CD14-positive monocyte (primary cell): Measurements from ENCODE around the gene RPL28. TPM values are rescaled to one million over a fixed set of nuclear protein-coding genes. Genes with fewer than 3 reads are reported as not detected.

Source experiments
- DNase-seq, 3 donors: peaks; one replicate each; pipeline ENCODE4 v3.0.0-alpha.2; 2011 to 2022
- H2AFZ ChIP-seq: 2 replicates; pipeline ENCODE4 v1.6.0; 2012; ENCODE audit warnings: mild to moderate bottlenecking, low read depth, low read length, inconsistent platforms; ENCODE audit not compliant: insufficient read depth, poor library complexity, severe bottlenecking
- H3K27ac ChIP-seq, 2 donors: 1 replicate in 1 of 2; 2 replicates in 1 of 2; pipeline ENCODE4 v1.5.1; 2012 to 2013; ENCODE audit warnings: low read length in 2 of 2, control low read depth in 1 of 2, inconsistent platforms in 1 of 2, low read depth in 1 of 2, mild to moderate bottlenecking in 1 of 2
- H3K27me3 ChIP-seq, 2 donors: one replicate each; pipeline versions ENCODE4 v1.6.0 to v1.6.1; 2011 to 2013; ENCODE audit warnings: low read length in 2 of 2; ENCODE audit not compliant: control insufficient read depth in 2 of 2, insufficient read depth in 2 of 2
- H3K36me3 ChIP-seq, 2 donors: replicated peaks in 1 of 2; 1 replicate in 1 of 2; 2 replicates in 1 of 2; pipeline versions ENCODE4 v1.5.1 to v1.6.1; 2012 to 2013; ENCODE audit warnings: low read length in 2 of 2, control low read depth in 1 of 2, inconsistent platforms in 1 of 2, mild to moderate bottlenecking in 1 of 2; ENCODE audit not compliant: insufficient read depth in 2 of 2, control insufficient read depth in 1 of 2
- H3K4me1 ChIP-seq, 2 donors: 1 replicate in 1 of 2; 2 replicates in 1 of 2; pipeline versions ENCODE4 v1.5.1 to v1.6.1; 2012 to 2013; ENCODE audit warnings: low read length in 2 of 2, control low read depth in 1 of 2, inconsistent platforms in 1 of 2, mild to moderate bottlenecking in 1 of 2, moderate library complexity in 1 of 2; ENCODE audit not compliant: insufficient read depth in 2 of 2, control insufficient read depth in 1 of 2
- H3K4me2 ChIP-seq: replicated peaks from 2 replicates; pipeline ENCODE3; 2012; ENCODE audit warnings: low read length, moderate library complexity, mild to moderate bottlenecking; ENCODE audit not compliant: poor library complexity, severe bottlenecking; ENCODE audit errors: extremely low read depth
- H3K4me3 ChIP-seq, 3 experiments: fragments of 200-600 bp in 1 of 3; sonication (generic) in 1 of 3; replicated peaks in 1 of 3; 1 replicate in 2 of 3; 2 replicates in 1 of 3; pipeline ENCODE4 v1.5.1; 2011 to 2013; ENCODE audit warnings: low read length in 3 of 3, mild to moderate bottlenecking in 3 of 3, control low read depth in 2 of 3, low read depth in 2 of 3, inconsistent platforms in 1 of 3, moderate library complexity in 1 of 3
- H3K79me2 ChIP-seq: 2 replicates; pipeline ENCODE4 v1.6.0; 2012; ENCODE audit warnings: mild to moderate bottlenecking, control low read depth, inconsistent platforms, low read length, moderate library complexity; ENCODE audit not compliant: insufficient read depth
- H3K9ac ChIP-seq: 2 replicates; pipeline ENCODE4 v1.6.0; 2017; ENCODE audit warnings: low read length, mild to moderate bottlenecking; ENCODE audit not compliant: insufficient read depth, poor library complexity, severe bottlenecking
- H3K9me3 ChIP-seq, 2 donors: replicated peaks in 1 of 2; 1 replicate in 1 of 2; 2 replicates in 1 of 2; pipeline versions ENCODE4 v1.5.1 to v1.6.1; 2012 to 2013; ENCODE audit warnings: low read length in 2 of 2, control low read depth in 1 of 2; ENCODE audit not compliant: control insufficient read depth in 1 of 2, insufficient read depth in 1 of 2
- H4K20me1 ChIP-seq: 2 replicates; pipeline ENCODE4 v1.6.0; 2012; ENCODE audit warnings: mild to moderate bottlenecking, low read length, control low read depth, moderate library complexity; ENCODE audit not compliant: insufficient read depth
- H3K27ac Mint-ChIP-seq, 7 donors: one replicate each; pipeline ENCODE4 v1.8.0; 2020; ENCODE audit warnings: mild to moderate bottlenecking in 7 of 7, mixed read lengths in 7 of 7, moderate library complexity in 6 of 7, inconsistent platforms in 2 of 7
- H3K27me3 Mint-ChIP-seq, 3 donors: one replicate each; pipeline ENCODE4 v1.8.0; 2021 to 2022; ENCODE audit warnings: low read depth in 3 of 3, mild to moderate bottlenecking in 3 of 3, mixed read lengths in 3 of 3, moderate library complexity in 3 of 3, inconsistent platforms in 1 of 3
- H3K36me3 Mint-ChIP-seq, 2 donors: one replicate each; pipeline ENCODE4 v1.8.0; 2020; ENCODE audit warnings: mixed read lengths in 2 of 2, inconsistent platforms in 1 of 2, mild to moderate bottlenecking in 1 of 2
- H3K4me1 Mint-ChIP-seq: one replicate; pipeline ENCODE4 v1.8.0; 2020; ENCODE audit warnings: mild to moderate bottlenecking, mixed read lengths
- H3K4me3 Mint-ChIP-seq, 2 donors: one replicate each; pipeline ENCODE4 v1.8.0; 2020; ENCODE audit warnings: mild to moderate bottlenecking in 2 of 2, mixed read lengths in 2 of 2, moderate library complexity in 1 of 2
- H3K9me3 Mint-ChIP-seq, 7 donors: one replicate each; pipeline ENCODE4 v1.8.0; 2020 to 2022; ENCODE audit warnings: mixed read lengths in 7 of 7, mild to moderate bottlenecking in 6 of 7, moderate library complexity in 6 of 7, inconsistent platforms in 2 of 7
- CTCF ChIP-seq: fragments of 200-600 bp; IDR thresholded peaks from one replicate; pipeline ENCODE4 v1.8.0; 2022; ENCODE audit warnings: antibody characterized with exemption, mild to moderate bottlenecking
- WGBS: methylation state at CpG from one replicate; pipeline ENCODE4 v1.1.5; 2013; ENCODE audit warnings: missing lambda C conversion rate; ENCODE audit not compliant: insufficient coverage; 5-methylcytosine and 5-hydroxymethylcytosine counted together
- intact Hi-C, 2 donors: fragments of 100-400 bp; cut with micrococcal nuclease; formaldehyde crosslinking; loops; one replicate each; pipeline versions ENCODE4 v1.15.0 to v1.15.1; 2023
- polyA plus RNA-seq, 3 donors: library from polyadenylated mRNA; depleted of rRNA in 1 of 3; unstranded in 2 of 3; stranded (reverse) in 1 of 3; fragments of 300-500 nt in 2 of 3; fragments of >200 nt in 1 of 3; fragmentation: Illumina TruSeq in 2 of 3; gene quantifications; 1 replicate in 2 of 3; 2 replicates in 1 of 3; pipeline ENCODE4 v1.2.3, GENCODE V29; 2012 to 2021

Gene RPL28
- polyA plus RNA-seq, 3 donors, result 199 to 3,862 (median 208) TPM

- TF ChIP-seq CTCF, result no peak
- peaks cover 18 to 38% (median 31%) of the 10 kb centered on the region in 3 donors for H3K27me3 Mint-ChIP-seq
- H3K4me3 Mint-ChIP-seq, result no peak overlapping the region
- H3K4me1 ChIP-seq, result peaks cover 4 to 6% of the 10 kb centered on the region in 2 donors
- H3K4me1 Mint-ChIP-seq, result peaks cover 3% of the 10 kb centered on the region
- WGBS, result 97% methylated on average over 7 of the region's 8 CpGs
- intact Hi-C loops, result no loop called here
- peaks cover 0 to 2% of the 10 kb centered on the region in 2 donors for H3K9me3 ChIP-seq
- H3K4me3 ChIP-seq, result no peak overlapping the region
- H3K36me3 ChIP-seq, result no peaks in the 10 kb centered on the region
- peaks cover 19 to 24% of the 10 kb centered on the region in 2 donors for H3K27me3 ChIP-seq
- H3K27ac Mint-ChIP-seq, result no peak overlapping the region
- no peak overlapping the region for H2AFZ ChIP-seq
- no peaks in the 10 kb centered on the region for H3K79me2 ChIP-seq
- no peak overlapping the region for H3K27ac ChIP-seq
- no peaks in the 10 kb centered on the region for H3K36me3 Mint-ChIP-seq
- no peaks in the 10 kb centered on the region for H4K20me1 ChIP-seq
- no peak overlapping the region for H3K9ac ChIP-seq
- H3K9me3 Mint-ChIP-seq, result peaks cover 0 to 12% (median 2%) of the 10 kb centered on the region in 7 donors
- no peak overlapping the region for H3K4me2 ChIP-seq
- DNase-seq, result no peak
Observed at GRCh38 chr19:55365245-55365644, 20.5 kb upstream of the RPL28 start.

GRCh38 chr19:55365964-55366363 is 19.8 kb upstream of the RPL28 start:
- Histone ChIP-seq H3K9me3 (peaks cover 1 to 2% of the 10 kb centered on the region in 2 donors), H3K79me2 (no peaks in the 10 kb centered on the region), H3K9ac (no peak overlapping the region), H3K36me3 (no peaks in the 10 kb centered on the region), H3K4me1 (peaks cover 4 to 6% of the 10 kb centered on the region in 2 donors), H3K27ac (no peak overlapping the region), H3K4me2 (no peak overlapping the region), H3K27me3 (peaks cover 25 to 31% of the 10 kb centered on the region in 2 donors), H3K4me3 (no peak overlapping the region), H2AFZ (no peak overlapping the region), H4K20me1 (no peaks in the 10 kb centered on the region)
- no peak for TF ChIP-seq CTCF
- Mint-ChIP-seq H3K4me3 (no peak overlapping the region), H3K27ac (no peak overlapping the region), H3K9me3 (peaks cover 0 to 15% (median 5%) of the 10 kb centered on the region in 7 donors), H3K36me3 (peaks cover 0 to 3% of the 10 kb centered on the region in 2 donors), H3K4me1 (peaks cover 5% of the 10 kb centered on the region), H3K27me3 (peaks cover 24 to 44% (median 38%) of the 10 kb centered on the region in 3 donors)
- 81% methylated on average over 16 of the region's 19 CpGs for WGBS
- intact Hi-C loops, result no loop called here
- DNase-seq, result no peak
